WTC11 (cell line): ENCODE data around the gene NRSN2. TPM values are rescaled to one million over a fixed set of nuclear protein-coding genes. Genes with fewer than 3 reads are reported as not detected.

ENCODE experiments used
- ATAC-seq: fragments of 200-7000 bp; cut with Tn5 transposase; 2 replicates; pipeline ENCODE4 v1.10.0; 2021; ENCODE audit warnings: mild to moderate bottlenecking, moderate library complexity
- CTCF ChIA-PET: fragments of 300-600 bp; sonication (Branson Sonifier 250); formaldehyde crosslinking; loops from one replicate; lab custom pipeline; 2021; ENCODE audit warnings: antibody characterized with exemption; lab: Charles Lee
- POLR2A ChIA-PET: fragments of 350-600 bp; sonication (Branson Sonifier 250); formaldehyde crosslinking; loops from one replicate; lab custom pipeline; 2021; ENCODE audit warnings: antibody characterized with exemption; lab: Charles Lee
- DNase-seq: peaks from one replicate; pipeline ENCODE4 v3.0.0; 2021; ENCODE audit warnings: low spot score
- H3K27ac Mint-ChIP-seq: 2 replicates; pipeline ENCODE4 v1.8.0; 2021; ENCODE audit warnings: mixed read lengths
- H3K27me3 Mint-ChIP-seq: 2 replicates; pipeline ENCODE4 v1.8.0; 2021; ENCODE audit warnings: low read depth, mild to moderate bottlenecking, moderate library complexity, mixed read lengths
- H3K36me3 Mint-ChIP-seq: 2 replicates; pipeline ENCODE4 v1.8.0; 2021; ENCODE audit warnings: mixed read lengths
- H3K4me1 Mint-ChIP-seq: 2 replicates; pipeline ENCODE4 v1.8.0; 2022; ENCODE audit warnings: mixed read lengths
- H3K4me3 Mint-ChIP-seq: 2 replicates; pipeline ENCODE4 v1.8.0; 2021; ENCODE audit warnings: mild to moderate bottlenecking, moderate library complexity, mixed read lengths
- H3K9me3 Mint-ChIP-seq: 2 replicates; pipeline ENCODE4 v1.8.0; 2021; ENCODE audit warnings: mixed read lengths
- EMX1 ChIP-seq: fragments of 250-450 bp; sonication (Bioruptor Pico); IDR thresholded peaks from 2 replicates; pipeline ENCODE4 v1.8.0; 2021; ENCODE audit warnings: mild to moderate bottlenecking
- PRRX2 ChIP-seq: fragments of 250-450 bp; sonication (Bioruptor Pico); IDR thresholded peaks from 2 replicates; pipeline ENCODE4 v1.8.0; 2021; ENCODE audit warnings: mild to moderate bottlenecking
- SMAD3 ChIP-seq: sonication (generic); formaldehyde crosslinking; IDR thresholded peaks from 2 replicates; pipeline ENCODE4 v1.8.0; 2022; ENCODE audit warnings: missing genetic modification reagents, mild to moderate bottlenecking, borderline replicate concordance
- SP1 ChIP-seq: sonication (generic); formaldehyde crosslinking; conservative IDR thresholded peaks from 2 replicates; pipeline ENCODE4 v1.8.1; 2022; ENCODE audit warnings: missing genetic modification reagents
- TEAD4 ChIP-seq: sonication (generic); formaldehyde crosslinking; IDR thresholded peaks from 2 replicates; pipeline ENCODE4 v1.8.0; 2022; ENCODE audit warnings: mild to moderate bottlenecking, missing genetic modification reagents
- ZNF396 ChIP-seq: fragments of 250-450 bp; sonication (Bioruptor Pico); IDR thresholded peaks from 2 replicates; pipeline ENCODE4 v1.8.0; 2021; ENCODE audit warnings: mild to moderate bottlenecking, moderate library complexity, borderline replicate concordance
- total RNA-seq: library from RNA; stranded (reverse); gene quantifications from 3 replicates; pipeline ENCODE4 v1.2.3, GENCODE V29; 2021
- TF ChIP-seq, protein P1 (sequence below): sonication (generic); formaldehyde crosslinking; IDR thresholded peaks from 2 replicates; pipeline ENCODE4 v1.8.1; 2023; ENCODE audit warnings: mild to moderate bottlenecking, missing genetic modification reagents, moderate library complexity
- TF ChIP-seq, protein P2 (sequence below): sonication (generic); formaldehyde crosslinking; IDR thresholded peaks from 2 replicates; pipeline ENCODE4 v1.8.0; 2023; ENCODE audit warnings: mild to moderate bottlenecking, missing genetic modification reagents
- TF ChIP-seq, protein P3 (sequence below): fragments of 250-450 bp; sonication (Bioruptor Pico); IDR thresholded peaks from 2 replicates; pipeline ENCODE4 v1.9.0; 2021; ENCODE audit warnings: moderate library complexity, mild to moderate bottlenecking, inconsistent platforms, borderline replicate concordance
- TF ChIP-seq, protein P4 (sequence below): sonication (generic); formaldehyde crosslinking; IDR thresholded peaks from 2 replicates; pipeline ENCODE4 v1.8.1; 2023; ENCODE audit warnings: mild to moderate bottlenecking, missing genetic modification reagents
- TF ChIP-seq, protein P5 (sequence below): fragments of 250-450 bp; sonication (Bioruptor Pico); conservative IDR thresholded peaks from 2 replicates; pipeline ENCODE4 v1.9.0; 2021; ENCODE audit warnings: mild to moderate bottlenecking
- TF ChIP-seq, protein P6 (sequence below): sonication (generic); formaldehyde crosslinking; IDR thresholded peaks from 2 replicates; pipeline ENCODE4 v1.8.1; 2023; ENCODE audit warnings: mild to moderate bottlenecking, moderate library complexity, missing genetic modification reagents

NRSN2 gene
- total RNA-seq, 1 experiment from 2014 or later, result 23.0 TPM

DNA sequence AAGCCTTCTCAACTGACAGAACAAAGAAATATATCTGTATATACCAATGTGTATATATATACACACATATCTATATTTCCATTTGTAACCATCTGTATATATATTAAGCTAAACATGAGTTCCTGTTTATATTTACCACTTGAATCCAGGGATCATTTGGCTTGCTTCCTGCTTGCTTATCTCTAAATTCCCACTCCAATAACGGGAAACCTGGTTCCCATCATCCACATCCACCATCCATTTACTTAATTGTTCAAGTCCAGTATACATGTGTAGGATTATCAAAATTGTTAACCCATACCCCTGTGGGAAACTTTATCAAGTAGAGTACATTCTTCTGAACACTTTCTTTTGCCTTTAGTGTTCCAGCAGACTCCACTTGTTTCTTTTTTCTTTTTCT, 34.0 kb upstream of the NRSN2 start (continued):
- TF ChIP-seq, protein P1, sequence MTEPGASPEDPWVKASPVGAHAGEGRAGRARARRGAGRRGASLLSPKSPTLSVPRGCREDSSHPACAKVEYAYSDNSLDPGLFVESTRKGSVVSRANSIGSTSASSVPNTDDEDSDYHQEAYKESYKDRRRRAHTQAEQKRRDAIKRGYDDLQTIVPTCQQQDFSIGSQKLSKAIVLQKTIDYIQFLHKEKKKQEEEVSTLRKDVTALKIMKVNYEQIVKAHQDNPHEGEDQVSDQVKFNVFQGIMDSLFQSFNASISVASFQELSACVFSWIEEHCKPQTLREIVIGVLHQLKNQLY (CRISPR knock-in tag), result no peak

DNA sequence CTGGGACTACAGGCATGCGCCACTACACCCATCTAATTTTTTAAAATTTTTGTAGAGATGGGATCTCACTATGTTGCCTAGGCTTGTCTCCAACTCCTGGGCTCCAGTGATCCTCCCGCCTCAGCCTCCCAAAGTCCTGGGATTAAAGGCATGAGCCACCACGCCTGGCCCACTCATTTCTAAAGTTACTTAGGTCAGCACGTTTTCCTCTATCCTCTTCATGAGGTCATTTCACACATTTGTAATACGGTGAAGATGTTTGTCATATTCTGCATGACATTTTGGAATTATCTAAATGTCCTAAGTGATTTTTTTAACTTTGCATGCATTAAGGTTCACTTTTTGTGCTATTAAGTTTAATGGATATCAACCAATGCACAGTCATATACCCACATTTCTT, 33.5 kb upstream of the NRSN2 start:
- H3K36me3 Mint-ChIP-seq, result no peaks in the 10 kb centered on the region
- H3K9me3 Mint-ChIP-seq, result no peaks in the 10 kb centered on the region
- no peak for TF ChIP-seq PRRX2 (CRISPR knock-in tag)
- H3K27ac Mint-ChIP-seq, result no peak overlapping the region
- H3K27me3 Mint-ChIP-seq, result no peaks in the 10 kb centered on the region
- POLR2A ChIA-PET, result no interaction called here
- H3K4me1 Mint-ChIP-seq, result peaks cover 22% of the 10 kb centered on the region
- H3K4me3 Mint-ChIP-seq, result no peak overlapping the region
- no peak for DNase-seq
- no peak for ATAC-seq
- CTCF ChIA-PET, result interaction anchor here (1.1 kb wide), 1 partner anchor 11 kb away, joined by 3 read pairs; no protein-coding TSS in a partner anchor

DNA sequence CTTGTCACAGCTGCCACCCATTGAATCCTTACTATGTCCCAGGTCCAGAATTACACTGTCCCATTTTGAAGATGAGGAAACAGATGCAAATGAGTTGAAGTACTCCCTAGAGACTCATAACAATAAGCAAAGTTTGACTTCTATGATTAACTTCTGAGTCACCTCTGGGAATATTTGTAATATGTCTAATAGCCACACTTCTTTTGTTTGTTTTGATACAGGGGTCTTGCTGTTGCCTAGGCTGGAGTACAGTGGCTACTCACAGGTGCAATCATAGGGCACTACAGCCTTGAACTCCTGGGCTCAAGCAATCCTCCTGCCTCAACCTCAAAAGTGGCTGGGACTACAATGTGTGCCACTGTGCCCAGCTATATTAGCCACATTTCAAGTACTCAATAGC, 33.0 kb upstream of the NRSN2 start:
- CTCF ChIA-PET, result no interaction called here
- Mint-ChIP-seq H3K4me3 (no peak overlapping the region), H3K4me1 (peaks cover 16% of the 10 kb centered on the region), H3K9me3 (no peaks in the 10 kb centered on the region), H3K27ac (no peak overlapping the region), H3K27me3 (no peaks in the 10 kb centered on the region), H3K36me3 (no peaks in the 10 kb centered on the region)
- DNase-seq (no peak), ATAC-seq (no peak)
- POLR2A ChIA-PET, result interaction anchor here (1.0 kb wide), 1 partner anchor 10 kb away, joined by 3 read pairs; no protein-coding TSS in a partner anchor
- TF ChIP-seq SP1 (CRISPR knock-in tag), result no peak
- no peak for TF ChIP-seq EMX1 (CRISPR knock-in tag)
- TF ChIP-seq, protein P2, sequence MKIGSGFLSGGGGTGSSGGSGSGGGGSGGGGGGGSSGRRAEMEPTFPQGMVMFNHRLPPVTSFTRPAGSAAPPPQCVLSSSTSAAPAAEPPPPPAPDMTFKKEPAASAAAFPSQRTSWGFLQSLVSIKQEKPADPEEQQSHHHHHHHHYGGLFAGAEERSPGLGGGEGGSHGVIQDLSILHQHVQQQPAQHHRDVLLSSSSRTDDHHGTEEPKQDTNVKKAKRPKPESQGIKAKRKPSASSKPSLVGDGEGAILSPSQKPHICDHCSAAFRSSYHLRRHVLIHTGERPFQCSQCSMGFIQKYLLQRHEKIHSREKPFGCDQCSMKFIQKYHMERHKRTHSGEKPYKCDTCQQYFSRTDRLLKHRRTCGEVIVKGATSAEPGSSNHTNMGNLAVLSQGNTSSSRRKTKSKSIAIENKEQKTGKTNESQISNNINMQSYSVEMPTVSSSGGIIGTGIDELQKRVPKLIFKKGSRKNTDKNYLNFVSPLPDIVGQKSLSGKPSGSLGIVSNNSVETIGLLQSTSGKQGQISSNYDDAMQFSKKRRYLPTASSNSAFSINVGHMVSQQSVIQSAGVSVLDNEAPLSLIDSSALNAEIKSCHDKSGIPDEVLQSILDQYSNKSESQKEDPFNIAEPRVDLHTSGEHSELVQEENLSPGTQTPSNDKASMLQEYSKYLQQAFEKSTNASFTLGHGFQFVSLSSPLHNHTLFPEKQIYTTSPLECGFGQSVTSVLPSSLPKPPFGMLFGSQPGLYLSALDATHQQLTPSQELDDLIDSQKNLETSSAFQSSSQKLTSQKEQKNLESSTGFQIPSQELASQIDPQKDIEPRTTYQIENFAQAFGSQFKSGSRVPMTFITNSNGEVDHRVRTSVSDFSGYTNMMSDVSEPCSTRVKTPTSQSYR (CRISPR knock-in tag), result no peak
- TF ChIP-seq ZNF396 (CRISPR knock-in tag), result no peak
- TF ChIP-seq, protein P3, sequence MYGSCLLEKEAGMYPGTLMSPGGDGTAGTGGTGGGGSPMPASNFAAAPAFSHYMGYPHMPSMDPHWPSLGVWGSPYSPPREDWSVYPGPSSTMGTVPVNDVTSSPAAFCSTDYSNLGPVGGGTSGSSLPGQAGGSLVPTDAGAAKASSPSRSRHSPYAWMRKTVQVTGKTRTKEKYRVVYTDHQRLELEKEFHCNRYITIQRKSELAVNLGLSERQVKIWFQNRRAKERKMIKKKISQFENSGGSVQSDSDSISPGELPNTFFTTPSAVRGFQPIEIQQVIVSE (CRISPR knock-in tag), result no peak
- TF ChIP-seq TEAD4 (CRISPR knock-in tag), result no peak
- TF ChIP-seq SMAD3 (CRISPR knock-in tag), result no peak
- TF ChIP-seq, protein P4, sequence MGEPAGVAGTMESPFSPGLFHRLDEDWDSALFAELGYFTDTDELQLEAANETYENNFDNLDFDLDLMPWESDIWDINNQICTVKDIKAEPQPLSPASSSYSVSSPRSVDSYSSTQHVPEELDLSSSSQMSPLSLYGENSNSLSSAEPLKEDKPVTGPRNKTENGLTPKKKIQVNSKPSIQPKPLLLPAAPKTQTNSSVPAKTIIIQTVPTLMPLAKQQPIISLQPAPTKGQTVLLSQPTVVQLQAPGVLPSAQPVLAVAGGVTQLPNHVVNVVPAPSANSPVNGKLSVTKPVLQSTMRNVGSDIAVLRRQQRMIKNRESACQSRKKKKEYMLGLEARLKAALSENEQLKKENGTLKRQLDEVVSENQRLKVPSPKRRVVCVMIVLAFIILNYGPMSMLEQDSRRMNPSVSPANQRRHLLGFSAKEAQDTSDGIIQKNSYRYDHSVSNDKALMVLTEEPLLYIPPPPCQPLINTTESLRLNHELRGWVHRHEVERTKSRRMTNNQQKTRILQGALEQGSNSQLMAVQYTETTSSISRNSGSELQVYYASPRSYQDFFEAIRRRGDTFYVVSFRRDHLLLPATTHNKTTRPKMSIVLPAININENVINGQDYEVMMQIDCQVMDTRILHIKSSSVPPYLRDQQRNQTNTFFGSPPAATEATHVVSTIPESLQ (CRISPR knock-in tag), result no peak
- TF ChIP-seq, protein P5, sequence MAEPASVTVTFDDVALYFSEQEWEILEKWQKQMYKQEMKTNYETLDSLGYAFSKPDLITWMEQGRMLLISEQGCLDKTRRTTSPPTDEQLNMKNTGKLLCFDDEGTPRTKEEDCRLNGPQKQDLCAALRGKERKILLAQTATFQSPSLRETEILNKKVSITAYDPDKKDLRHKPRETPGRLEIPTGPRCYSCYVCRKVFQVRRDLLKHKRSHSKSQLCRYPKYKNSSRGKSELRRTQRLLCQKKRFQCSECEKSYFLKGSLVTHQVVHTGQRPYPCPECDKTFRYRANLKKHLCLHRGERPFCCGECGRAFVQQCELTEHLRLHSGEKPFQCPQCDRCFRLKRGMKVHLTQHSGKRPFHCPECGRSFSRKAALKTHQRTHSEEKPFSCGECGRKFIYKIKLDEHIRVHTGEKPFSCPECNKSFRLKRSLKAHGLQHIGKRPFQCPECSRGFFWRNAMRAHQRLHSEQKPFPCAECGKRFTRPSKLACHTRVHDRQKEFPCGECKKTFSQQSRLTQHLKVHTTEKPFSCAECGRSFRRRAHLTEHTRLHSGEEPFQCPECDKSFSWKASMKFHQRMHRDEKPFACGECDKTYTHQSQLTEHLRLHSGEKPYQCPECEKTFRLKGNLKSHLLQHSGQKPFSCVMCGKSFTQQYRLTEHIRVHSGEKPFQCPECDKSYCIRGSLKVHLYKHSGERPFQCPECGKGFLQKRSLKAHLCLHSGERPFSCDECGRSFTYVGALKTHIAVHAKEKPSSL (CRISPR knock-in tag), result no peak
- TF ChIP-seq, protein P6, sequence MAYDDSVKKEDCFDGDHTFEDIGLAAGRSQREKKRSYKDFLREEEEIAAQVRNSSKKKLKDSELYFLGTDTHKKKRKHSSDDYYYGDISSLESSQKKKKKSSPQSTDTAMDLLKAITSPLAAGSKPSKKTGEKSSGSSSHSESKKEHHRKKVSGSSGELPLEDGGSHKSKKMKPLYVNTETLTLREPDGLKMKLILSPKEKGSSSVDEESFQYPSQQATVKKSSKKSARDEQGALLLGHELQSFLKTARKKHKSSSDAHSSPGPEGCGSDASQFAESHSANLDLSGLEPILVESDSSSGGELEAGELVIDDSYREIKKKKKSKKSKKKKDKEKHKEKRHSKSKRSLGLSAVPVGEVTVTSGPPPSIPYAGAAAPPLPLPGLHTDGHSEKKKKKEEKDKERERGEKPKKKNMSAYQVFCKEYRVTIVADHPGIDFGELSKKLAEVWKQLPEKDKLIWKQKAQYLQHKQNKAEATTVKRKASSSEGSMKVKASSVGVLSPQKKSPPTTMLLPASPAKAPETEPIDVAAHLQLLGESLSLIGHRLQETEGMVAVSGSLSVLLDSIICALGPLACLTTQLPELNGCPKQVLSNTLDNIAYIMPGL (CRISPR knock-in tag), result no peak
